ENCODE data around the gene MAP2K6.

DNA sequence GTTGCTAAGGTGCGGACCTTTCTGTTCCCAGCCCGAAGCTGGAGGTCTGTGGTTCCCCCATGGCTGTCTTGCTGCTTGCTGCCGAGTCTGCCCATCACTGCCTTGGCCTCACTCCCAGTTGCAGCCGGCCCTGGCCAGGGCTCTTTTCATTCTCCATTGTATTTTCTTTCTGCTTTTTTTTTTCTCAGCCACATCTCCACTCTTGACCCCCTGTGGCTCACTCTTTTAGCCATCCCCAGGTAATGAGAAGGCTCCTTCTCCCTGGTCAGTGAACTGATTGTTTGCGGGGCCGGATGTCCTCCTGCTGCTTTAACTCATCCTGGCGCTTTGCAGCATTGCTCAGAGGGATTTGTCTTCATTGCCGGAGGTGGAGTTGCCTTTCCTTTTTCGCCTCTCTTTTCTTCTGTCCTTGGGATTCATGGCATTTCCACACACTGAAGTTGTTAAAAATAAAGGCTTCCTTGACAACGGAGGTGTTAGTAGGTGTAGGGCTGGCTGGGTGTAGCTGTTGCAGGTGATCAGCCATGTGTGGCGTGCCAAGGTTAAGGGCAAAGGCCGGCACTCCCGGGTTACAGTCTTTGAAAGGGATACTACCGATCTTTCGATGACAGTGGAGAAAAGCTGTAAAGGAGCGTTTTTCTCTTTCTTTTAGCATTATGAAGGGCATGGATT lies 34.1 kb downstream of the MAP2K6 start:
- TF ChIP-seq EZH2 (IDR thresholded peaks at IDR 0.05; ENCODE audit: insufficient read depth, poor library complexity, severe bottlenecking) (no peak), EZH2phosphoT487 (IDR thresholded peaks at IDR 0.05; ENCODE audit: insufficient read depth, low read depth) (no peak)
